ENCODE results near the gene HOXA11.

- no peak for TF ChIP-seq CTCF (IDR thresholded peaks at IDR 0.05)
- TF ChIP-seq NR1H2 (CRISPR knock-in tag; IDR thresholded peaks at IDR 0.05) = no peak
- TF ChIP-seq ZBTB21 (CRISPR knock-in tag; IDR thresholded peaks at IDR 0.05; ENCODE audit: borderline replicate concordance) = no peak
- no peak for TF ChIP-seq GRHL2 (CRISPR knock-in tag; IDR thresholded peaks at IDR 0.05; ENCODE audit: insufficient replicate concordance, severe bottlenecking)
- no peak for TF ChIP-seq KAT7 (CRISPR knock-in tag; IDR thresholded peaks at IDR 0.05; ENCODE audit: borderline replicate concordance)
- no peak for TF ChIP-seq GABPB1 (CRISPR knock-in tag; IDR thresholded peaks at IDR 0.05)
- no peak for TF ChIP-seq TEAD4 (CRISPR knock-in tag; IDR thresholded peaks at IDR 0.05)
- TF ChIP-seq ZNF121 (CRISPR knock-in tag; IDR thresholded peaks at IDR 0.05) = no peak
- no peak for TF ChIP-seq ZSCAN18 (CRISPR knock-in tag; IDR thresholded peaks at IDR 0.05)
- no peak for TF ChIP-seq ZNF138 (CRISPR knock-in tag; conservative IDR thresholded peaks at IDR 0.05)
- no peak for TF ChIP-seq ZNF512 (CRISPR knock-in tag; IDR thresholded peaks at IDR 0.05; ENCODE audit: borderline replicate concordance)
- TF ChIP-seq ATF6 (CRISPR knock-in tag; IDR thresholded peaks at IDR 0.05) = no peak
- no peak for TF ChIP-seq ELF4 (CRISPR knock-in tag; IDR thresholded peaks at IDR 0.05; ENCODE audit: low read depth)
- no peak for TF ChIP-seq HMGXB4 (CRISPR knock-in tag; IDR thresholded peaks at IDR 0.05)
Measured at GRCh38 chr7:27166531-27167505, 18.2 kb downstream of the HOXA11 start.

Data from WTC11 (cell line).